Ovary (tissue), 3 donors: ENCODE results near the gene MID1.

Source experiments
- POLR2A ChIP-seq: fragments of 450-650 bp; IDR thresholded peaks from one replicate; pipeline ENCODE4 v1.6.1; 2017; ENCODE audit warnings: antibody characterized with exemption, mild to moderate bottlenecking, moderate library complexity
- TF ChIP-seq, protein P1 (sequence below), 3 donors: fragments of 450-650 bp in 2 of 3; fragments of 200-600 bp in 1 of 3; IDR thresholded peaks; one replicate each; pipeline versions ENCODE4 v1.5.1 to v1.8.0; 2016 to 2022; ENCODE audit warnings: antibody characterized with exemption in 3 of 3, mild to moderate bottlenecking in 1 of 3
- donor health status: DM: no; HTN: no; CAD: no.

GRCh38 chrX:10416424-10416823, 204.0 kb downstream of the MID1 start:
- no peak for TF ChIP-seq POLR2A
- TF ChIP-seq, protein P1, sequence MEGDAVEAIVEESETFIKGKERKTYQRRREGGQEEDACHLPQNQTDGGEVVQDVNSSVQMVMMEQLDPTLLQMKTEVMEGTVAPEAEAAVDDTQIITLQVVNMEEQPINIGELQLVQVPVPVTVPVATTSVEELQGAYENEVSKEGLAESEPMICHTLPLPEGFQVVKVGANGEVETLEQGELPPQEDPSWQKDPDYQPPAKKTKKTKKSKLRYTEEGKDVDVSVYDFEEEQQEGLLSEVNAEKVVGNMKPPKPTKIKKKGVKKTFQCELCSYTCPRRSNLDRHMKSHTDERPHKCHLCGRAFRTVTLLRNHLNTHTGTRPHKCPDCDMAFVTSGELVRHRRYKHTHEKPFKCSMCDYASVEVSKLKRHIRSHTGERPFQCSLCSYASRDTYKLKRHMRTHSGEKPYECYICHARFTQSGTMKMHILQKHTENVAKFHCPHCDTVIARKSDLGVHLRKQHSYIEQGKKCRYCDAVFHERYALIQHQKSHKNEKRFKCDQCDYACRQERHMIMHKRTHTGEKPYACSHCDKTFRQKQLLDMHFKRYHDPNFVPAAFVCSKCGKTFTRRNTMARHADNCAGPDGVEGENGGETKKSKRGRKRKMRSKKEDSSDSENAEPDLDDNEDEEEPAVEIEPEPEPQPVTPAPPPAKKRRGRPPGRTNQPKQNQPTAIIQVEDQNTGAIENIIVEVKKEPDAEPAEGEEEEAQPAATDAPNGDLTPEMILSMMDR (IDR thresholded peaks at IDR 0.05) = no peak
